ENCODE data around the gene NCKAP5. TPM values are rescaled to one million over a fixed set of nuclear protein-coding genes. Genes with fewer than 3 reads are reported as not detected.

Gene NCKAP5
- total RNA-seq, 1 experiment from 2014 or later = not detected

DNA sequence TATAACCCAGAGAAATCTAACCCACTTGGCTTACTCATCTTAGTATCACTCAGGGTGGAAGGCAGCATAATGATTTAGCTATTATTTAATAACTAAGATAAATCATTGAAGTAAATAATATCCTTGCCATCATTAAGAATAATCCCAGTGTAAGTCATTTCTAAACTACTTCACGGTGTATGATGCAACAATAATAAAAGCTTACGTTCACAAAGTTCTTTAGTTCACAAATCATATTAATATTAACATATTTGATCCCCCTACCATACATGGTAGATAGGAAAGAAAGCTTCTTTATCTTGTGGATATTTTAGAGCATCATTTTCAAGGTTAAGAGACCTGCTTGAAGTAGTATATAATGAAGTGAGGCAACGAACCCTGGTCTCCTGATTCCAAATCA, 401.0 kb downstream of the NCKAP5 start:
- intact Hi-C loops (cut with micrococcal nuclease; ENCODE audit: unreplicated experiment) = no loop called here
- Histone ChIP-seq H3K9me2 (ENCODE audit: insufficient read depth) (no peaks in the 10 kb centered on the region), H3K4me2 (no peak overlapping the region), H3K36me3 (ENCODE audit: low read depth) (no peaks in the 10 kb centered on the region), H4K20me1 (ENCODE audit: insufficient read depth) (no peaks in the 10 kb centered on the region), H3K27ac (no peak overlapping the region), H3K79me2 (ENCODE audit: low read depth) (no peaks in the 10 kb centered on the region), H3K4me3 (no peak overlapping the region), H3K9me3 (ENCODE audit: insufficient read depth, low read depth) (no peaks in the 10 kb centered on the region), H2AFZ (no peak overlapping the region), H3F3A (ENCODE audit: insufficient read depth, low read depth) (no peaks in the 10 kb centered on the region), H3K4me1 (replicated peaks; ENCODE audit: insufficient read depth) (no peaks in the 10 kb centered on the region), H3K27me3 (ENCODE audit: insufficient read depth, low read depth) (no peaks in the 10 kb centered on the region)
- no peak for DNase-seq
- TF ChIP-seq CTCF (conservative IDR thresholded peaks at IDR 0.05) (no peak), EZH2 (IDR thresholded peaks at IDR 0.05; ENCODE audit: low read depth) (no peak)
- no TSS peak for BruUV-seq (replicated peaks)
- ChIA-PET POLR2A (ENCODE audit: unreplicated experiment) (no interaction called here), CTCF (no interaction called here)

DNA sequence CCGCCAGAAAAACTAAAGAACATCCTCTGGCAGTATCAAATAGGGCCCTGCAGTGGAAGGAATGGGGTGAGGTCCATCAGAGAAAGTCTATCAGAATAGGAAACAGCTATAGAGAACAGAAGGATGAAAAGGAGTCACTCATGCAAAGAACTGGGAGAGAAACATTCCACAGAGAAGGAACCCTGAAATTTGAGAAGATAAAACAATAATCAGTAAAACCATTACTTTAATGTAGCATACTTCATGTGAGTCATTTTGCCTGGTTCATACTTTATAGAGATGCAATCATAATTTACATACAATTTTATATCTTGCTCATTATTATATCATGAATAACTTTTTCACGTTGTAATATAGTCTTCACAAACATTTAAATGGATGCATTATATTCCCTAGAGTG, 402.2 kb downstream of the NCKAP5 start:
- no peaks in the 10 kb centered on the region for H3K36me3 ChIP-seq (ENCODE audit: low read depth)
- no peaks in the 10 kb centered on the region for H3F3A ChIP-seq (ENCODE audit: insufficient read depth, low read depth)
- CTCF ChIA-PET = no interaction called here
- H2AFZ ChIP-seq = no peak overlapping the region
- H3K79me2 ChIP-seq (ENCODE audit: low read depth) = no peaks in the 10 kb centered on the region
- no peak for DNase-seq
- H3K4me1 ChIP-seq (replicated peaks; ENCODE audit: insufficient read depth) = no peaks in the 10 kb centered on the region
- POLR2A ChIA-PET (ENCODE audit: unreplicated experiment) = no interaction called here
- intact Hi-C loops (cut with micrococcal nuclease; ENCODE audit: unreplicated experiment) = no loop called here
- H3K9me2 ChIP-seq (ENCODE audit: insufficient read depth) = no peaks in the 10 kb centered on the region
- H4K20me1 ChIP-seq (ENCODE audit: insufficient read depth) = no peaks in the 10 kb centered on the region
- no peak overlapping the region for H3K4me3 ChIP-seq
- H3K27ac ChIP-seq = no peak overlapping the region
- TF ChIP-seq EZH2 (IDR thresholded peaks at IDR 0.05; ENCODE audit: low read depth) (no peak), CTCF (conservative IDR thresholded peaks at IDR 0.05) (no peak)
- BruUV-seq (replicated peaks) = no TSS peak
- H3K9me3 ChIP-seq (ENCODE audit: insufficient read depth, low read depth) = no peaks in the 10 kb centered on the region
- no peaks in the 10 kb centered on the region for H3K27me3 ChIP-seq (ENCODE audit: insufficient read depth, low read depth)
- no peak overlapping the region for H3K4me2 ChIP-seq

DNA sequence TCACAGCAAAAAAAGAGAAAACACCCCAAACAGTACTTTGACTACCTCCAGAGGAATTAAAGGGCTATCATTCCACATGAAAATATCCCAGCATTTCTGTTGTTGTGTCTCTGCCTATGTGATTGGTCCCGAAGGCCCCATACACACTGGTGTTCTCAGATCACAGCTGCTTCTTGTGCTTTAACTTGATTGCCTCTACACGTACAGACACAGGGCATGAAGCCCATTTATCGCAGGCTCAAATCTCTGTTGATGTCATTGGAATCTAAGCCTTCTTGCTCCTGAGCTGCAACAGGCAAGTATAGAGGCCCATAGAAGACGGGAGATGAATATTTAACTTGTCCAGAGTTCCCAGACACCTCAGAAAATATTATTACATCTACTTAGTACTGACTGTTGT, 405.2 kb downstream of the NCKAP5 start:
- H3F3A ChIP-seq (ENCODE audit: insufficient read depth, low read depth) = no peaks in the 10 kb centered on the region
- intact Hi-C loops (cut with micrococcal nuclease; ENCODE audit: unreplicated experiment) = no loop called here
- ChIA-PET CTCF (no interaction called here), POLR2A (ENCODE audit: unreplicated experiment) (no interaction called here)
- no peaks in the 10 kb centered on the region for H3K9me3 ChIP-seq (ENCODE audit: insufficient read depth, low read depth)
- H4K20me1 ChIP-seq (ENCODE audit: insufficient read depth) = no peaks in the 10 kb centered on the region
- no peak overlapping the region for H3K4me2 ChIP-seq
- H3K9me2 ChIP-seq (ENCODE audit: insufficient read depth) = no peaks in the 10 kb centered on the region
- DNase-seq = no peak
- no peaks in the 10 kb centered on the region for H3K36me3 ChIP-seq (ENCODE audit: low read depth)
- H3K4me1 ChIP-seq (replicated peaks; ENCODE audit: insufficient read depth) = no peaks in the 10 kb centered on the region
- H3K79me2 ChIP-seq (ENCODE audit: low read depth) = no peaks in the 10 kb centered on the region
- H3K4me3 ChIP-seq = no peak overlapping the region
- no peak overlapping the region for H2AFZ ChIP-seq
- no peak overlapping the region for H3K27ac ChIP-seq
- TF ChIP-seq CTCF (conservative IDR thresholded peaks at IDR 0.05) (no peak), EZH2 (IDR thresholded peaks at IDR 0.05; ENCODE audit: low read depth) (no peak)
- no peaks in the 10 kb centered on the region for H3K27me3 ChIP-seq (ENCODE audit: insufficient read depth, low read depth)
- BruUV-seq (replicated peaks) = no TSS peak
